A549 treated with CpdA at 1 μM for 4 hours (cell line): Measurements from ENCODE around the gene SCNN1G. TPM values are rescaled to one million over a fixed set of nuclear protein-coding genes. Genes with fewer than 3 reads are reported as not detected.

Experiments used
- total RNA-seq: library from RNA; stranded (reverse); fragments of 200-300 nt; extraction: Qiagen RNA extraction; gene quantifications from 5 replicates; pipeline ENCODE4 v1.2.3, GENCODE V29; 2022; ENCODE audit warnings: low read depth

The SCNN1G gene, protein sequence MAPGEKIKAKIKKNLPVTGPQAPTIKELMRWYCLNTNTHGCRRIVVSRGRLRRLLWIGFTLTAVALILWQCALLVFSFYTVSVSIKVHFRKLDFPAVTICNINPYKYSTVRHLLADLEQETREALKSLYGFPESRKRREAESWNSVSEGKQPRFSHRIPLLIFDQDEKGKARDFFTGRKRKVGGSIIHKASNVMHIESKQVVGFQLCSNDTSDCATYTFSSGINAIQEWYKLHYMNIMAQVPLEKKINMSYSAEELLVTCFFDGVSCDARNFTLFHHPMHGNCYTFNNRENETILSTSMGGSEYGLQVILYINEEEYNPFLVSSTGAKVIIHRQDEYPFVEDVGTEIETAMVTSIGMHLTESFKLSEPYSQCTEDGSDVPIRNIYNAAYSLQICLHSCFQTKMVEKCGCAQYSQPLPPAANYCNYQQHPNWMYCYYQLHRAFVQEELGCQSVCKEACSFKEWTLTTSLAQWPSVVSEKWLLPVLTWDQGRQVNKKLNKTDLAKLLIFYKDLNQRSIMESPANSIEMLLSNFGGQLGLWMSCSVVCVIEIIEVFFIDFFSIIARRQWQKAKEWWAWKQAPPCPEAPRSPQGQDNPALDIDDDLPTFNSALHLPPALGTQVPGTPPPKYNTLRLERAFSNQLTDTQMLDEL
- total RNA-seq: 0.15 TPM in 1 of 5 replicates, not detected in the others

DNA sequence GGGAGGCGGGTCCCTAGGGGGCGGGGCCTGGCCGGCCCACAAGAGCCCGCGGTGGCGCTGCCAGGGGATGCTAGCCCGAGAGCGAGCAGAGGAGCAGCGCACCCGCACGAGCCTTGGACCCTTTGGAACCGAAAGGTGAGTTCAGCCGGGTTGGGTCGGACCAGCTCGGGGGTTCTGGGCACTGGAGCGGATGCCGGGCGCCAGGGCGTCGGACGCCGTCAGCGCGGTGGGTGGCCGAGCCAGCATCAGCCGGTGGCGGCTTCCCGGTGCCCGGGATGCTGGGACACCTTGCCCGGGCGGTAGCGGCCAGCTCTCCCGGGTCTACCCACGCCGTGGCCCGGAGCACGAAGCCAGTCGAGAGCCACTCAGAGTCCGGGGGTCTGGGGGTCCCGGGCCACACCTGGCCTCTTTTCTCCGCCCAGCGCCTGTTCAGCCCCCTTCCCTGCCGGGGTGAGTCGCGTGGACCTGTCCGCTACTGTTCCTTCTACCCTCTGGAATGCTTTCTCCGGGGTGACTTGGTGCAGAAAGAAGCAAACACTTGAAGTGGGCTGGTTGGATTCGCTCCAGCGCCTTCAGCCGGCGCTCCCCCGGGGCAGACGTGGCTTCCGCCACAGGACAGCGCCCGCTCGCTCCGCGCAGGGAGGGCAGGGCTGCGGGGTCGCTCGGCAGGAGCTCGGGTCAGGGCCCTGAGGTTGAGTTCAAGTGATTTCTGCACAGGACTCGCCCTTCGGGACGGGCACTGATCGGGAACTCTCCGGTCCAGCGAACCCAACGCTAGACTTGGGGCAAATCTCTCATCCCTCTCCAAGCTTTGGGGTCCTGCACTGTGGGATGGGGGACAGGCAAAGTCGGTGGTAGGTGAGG lies at the start of gene SCNN1G:
TSS of gene SCNN1G (plus strand) at position 67 of the 864 bp plus-strand sequence. CDS start 3,527 bp downstream, outside the sequence.

DNA sequence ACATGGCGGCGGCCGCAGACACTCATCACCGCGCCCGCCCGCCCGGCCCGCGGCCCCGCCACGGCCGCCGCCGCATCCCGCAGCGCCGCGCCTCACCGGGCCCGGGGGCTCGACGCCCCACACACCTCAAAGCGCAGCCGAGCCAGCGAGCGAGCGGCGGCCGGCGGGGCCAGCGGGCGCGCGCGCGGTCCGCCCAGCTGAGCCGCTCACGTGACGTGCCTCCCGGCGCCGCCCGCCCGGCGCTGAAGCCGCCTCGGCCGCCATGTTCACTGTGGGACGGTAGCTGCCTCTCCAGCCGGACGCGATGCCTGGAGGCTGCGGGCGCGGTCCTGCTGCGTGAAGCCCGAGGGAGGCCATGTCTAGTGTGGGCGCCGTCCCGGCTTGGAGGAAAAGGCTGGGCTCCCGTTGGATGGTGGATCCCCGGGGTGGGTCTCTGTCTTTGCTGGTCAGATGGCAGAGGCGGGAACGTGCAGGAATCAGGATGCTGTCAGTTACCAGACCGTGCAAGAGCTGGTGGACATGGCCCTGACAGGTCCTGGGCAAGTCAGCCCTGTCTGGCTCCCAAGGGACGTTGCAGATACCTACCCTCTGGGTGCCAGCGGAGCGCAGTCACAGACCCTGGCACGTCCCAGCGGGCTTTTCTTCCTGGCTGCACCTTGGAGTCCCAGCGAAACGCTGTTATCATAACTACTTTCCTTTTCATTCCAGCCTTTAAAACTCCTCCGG lies 33.1 kb upstream of the SCNN1G start, which contains the start of gene USP31:
TSS of gene USP31 (minus strand) at position 186 of the 726 bp plus-strand sequence. CDS start at position 4, 182 bp downstream.

Other genes with a start within 250 kb of the SCNN1G start
- 10.4 to 11.1 TPM (median 10.7 TPM) in 5 replicates for gene USP31, start 33.3 kb upstream of the SCNN1G start, total RNA-seq
- 0.06 to 0.24 TPM (median 0.12 TPM) in 4 of 5 replicates, not detected in the other for gene SCNN1B, start 119.6 kb downstream of the SCNN1G start, total RNA-seq